Hindlimb muscle (tissue), 1 donor: ENCODE measurements around the gene SLC38A10. TPM values are rescaled to one million over a fixed set of nuclear protein-coding genes. Genes with fewer than 3 reads are reported as not detected.

Experiments
- DNase-seq: peaks from one replicate; pipeline ENCODE4 v3.0.0-alpha.2; 2013
- polyA plus RNA-seq: library from polyadenylated mRNA; unstranded; fragments of 120-200 nt; gene quantifications from one replicate; pipeline ENCODE4 v1.2.1, GENCODE V29; 2013; ENCODE audit not compliant: insufficient read length

Gene SLC38A10
- polyA plus RNA-seq, 1 donor = 53.2 TPM

GRCh38 chr17:81298325-81298990 is 3.4 kb upstream of the SLC38A10 start:
- DNase-seq = no peak

- no peak for DNase-seq
Observed at GRCh38 chr17:81295676-81296381, 722 bp upstream of the SLC38A10 start.

- no peak for DNase-seq
Observed at GRCh38 chr17:81294512-81295030, 536 bp downstream of the SLC38A10 start.

GRCh38 chr17:81292450-81292849 is 2.7 kb downstream of the SLC38A10 start:
- DNase-seq = no peak

- DNase-seq = peak; percentile 62
Observed at GRCh38 chr17:81291662-81292061, 3.4 kb downstream of the SLC38A10 start.

GRCh38 chr17:81290230-81290629 is 4.9 kb downstream of the SLC38A10 start:
- no peak for DNase-seq

GRCh38 chr17:81289627-81290026 is 5.5 kb downstream of the SLC38A10 start:
- no peak for DNase-seq

GRCh38 chr17:81288715-81289114 is 6.4 kb downstream of the SLC38A10 start:
- DNase-seq = no peak

- no peak for DNase-seq
Observed at GRCh38 chr17:81287741-81288430, 7.2 kb downstream of the SLC38A10 start.

GRCh38 chr17:81287152-81287551 is 8.0 kb downstream of the SLC38A10 start:
- DNase-seq = no peak

- no peak for DNase-seq
Observed at GRCh38 chr17:81286491-81287145, 8.5 kb downstream of the SLC38A10 start.

- DNase-seq = no peak
Observed at GRCh38 chr17:81285894-81286293, 9.2 kb downstream of the SLC38A10 start.

- peak; percentile 67 for DNase-seq
Observed at GRCh38 chr17:81285179-81285878, 9.8 kb downstream of the SLC38A10 start.

GRCh38 chr17:81282876-81283275 is 12.2 kb downstream of the SLC38A10 start:
- no peak for DNase-seq

- no peak for DNase-seq
Observed at GRCh38 chr17:81282141-81282540, 13.0 kb downstream of the SLC38A10 start.

GRCh38 chr17:81280571-81280970 is 14.5 kb downstream of the SLC38A10 start:
- no peak for DNase-seq

- DNase-seq = no peak
Observed at GRCh38 chr17:81279278-81280275, 15.5 kb downstream of the SLC38A10 start.

- DNase-seq = no peak
Observed at GRCh38 chr17:81278831-81279230, 16.3 kb downstream of the SLC38A10 start.

- no peak for DNase-seq
Observed at GRCh38 chr17:81277946-81278693, 17.0 kb downstream of the SLC38A10 start.

- no peak for DNase-seq
Observed at GRCh38 chr17:81277421-81277820, 17.7 kb downstream of the SLC38A10 start.
